Naive thymus-derived CD8-positive, alpha-beta T cell (primary cell): ENCODE results near the gene TCF7L1. TPM values are rescaled to one million over a fixed set of nuclear protein-coding genes. Genes with fewer than 3 reads are reported as not detected.
A peak's percentile ranks its signal among the peaks of the same experiment; 100 is the strongest.

Source experiments
- ATAC-seq, 2 donors: fragments of 150-1000 bp; cut with Tn5 transposase in 1 of 2; sonication (Bioruptor Pico), chemical (Tn5 transposase) in 1 of 2; 1 replicate in 1 of 2; 2 replicates in 1 of 2; pipeline ENCODE4 v1.10.0; 2021; ENCODE audit warnings: mild to moderate bottlenecking in 2 of 2, moderate library complexity in 2 of 2
- POLR2A ChIA-PET: fragments of 350-600 bp; sonication (Branson Sonifier 250); formaldehyde crosslinking; loops from one replicate; lab custom pipeline; 2021; ENCODE audit warnings: antibody characterized with exemption; lab: Charles Lee
- DNase-seq, 10 donors: peaks; one replicate each; pipeline versions ENCODE4 v3.0.0 to v3.0.0-alpha.2; 2020 to 2022
- H3K27ac Mint-ChIP-seq, 10 donors: one replicate each; pipeline ENCODE4 v1.8.0; 2020 to 2022; ENCODE audit warnings: mild to moderate bottlenecking in 10 of 10, mixed read lengths in 10 of 10, moderate library complexity in 4 of 10, inconsistent platforms in 1 of 10
- H3K27me3 Mint-ChIP-seq, 5 donors: one replicate each; pipeline ENCODE4 v1.8.0; 2021 to 2022; ENCODE audit warnings: mixed read lengths in 5 of 5
- H3K36me3 Mint-ChIP-seq, 3 donors: one replicate each; pipeline ENCODE4 v1.8.0; 2020 to 2022; ENCODE audit warnings: mixed read lengths in 3 of 3, mild to moderate bottlenecking in 2 of 3, inconsistent platforms in 1 of 3
- H3K4me1 Mint-ChIP-seq, 4 donors: one replicate each; pipeline ENCODE4 v1.8.0; 2021 to 2022; ENCODE audit warnings: mixed read lengths in 4 of 4
- H3K4me3 Mint-ChIP-seq, 10 donors: one replicate each; pipeline ENCODE4 v1.8.0; 2020 to 2022; ENCODE audit warnings: mild to moderate bottlenecking in 10 of 10, mixed read lengths in 10 of 10, moderate library complexity in 6 of 10, inconsistent platforms in 1 of 10
- H3K9me3 Mint-ChIP-seq, 9 donors: one replicate each; pipeline ENCODE4 v1.8.0; 2020 to 2022; ENCODE audit warnings: mixed read lengths in 9 of 9, mild to moderate bottlenecking in 3 of 9, inconsistent platforms in 1 of 9, moderate library complexity in 1 of 9
- polyA plus RNA-seq, 3 donors: library from polyadenylated mRNA; unstranded; fragments of 300-500 nt; fragmentation: Illumina TruSeq; gene quantifications; one replicate each; pipeline ENCODE4 v1.2.3, GENCODE V29; 2021
- total RNA-seq, 8 experiments: library from RNA in 2 of 8; stranded (reverse) in 2 of 8; gene quantifications; one replicate each; pipeline ENCODE4 v1.2.3 and lab custom pipeline; 2021 to 2026

Gene TCF7L1
- total and polyA plus RNA-seq, 5 experiments from 2014 or later = 0.08 to 0.09 TPM; not detected in 3

DNA sequence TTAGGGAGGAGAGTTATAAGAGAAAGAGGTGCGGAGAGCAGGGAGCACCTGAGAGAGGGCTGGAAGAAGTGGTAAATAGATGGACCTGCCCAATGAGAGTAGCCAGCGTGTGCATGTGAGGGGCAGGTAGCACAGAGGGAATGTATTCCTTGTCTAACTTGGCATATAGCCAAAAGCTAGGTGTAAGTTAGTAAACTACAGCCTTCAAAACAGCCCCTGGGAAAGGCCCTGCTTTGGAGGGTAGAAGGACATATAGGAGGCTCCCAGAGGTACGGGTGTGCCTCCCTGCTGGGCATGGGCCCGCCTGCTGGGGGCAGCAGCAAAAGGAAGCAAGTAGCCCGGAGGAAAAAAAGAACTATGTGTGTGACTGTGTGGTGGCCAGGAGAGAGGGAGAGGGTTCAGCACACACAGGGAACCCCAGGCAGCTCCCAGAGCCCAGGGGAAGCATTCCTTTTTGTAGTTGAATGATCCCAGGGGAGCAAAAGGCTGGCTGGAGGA, 48.0 kb downstream of the TCF7L1 start:
- Mint-ChIP-seq H3K27ac (peak overlapping the region in 1 of 10 donors; percentile 51), H3K9me3 (no peaks in the 10 kb centered on the region), H3K27me3 (peaks cover 0 to 9% (median 0%) of the 10 kb centered on the region in 5 donors), H3K36me3 (no peaks in the 10 kb centered on the region), H3K4me1 (peaks cover 0 to 6% (median under 1%) of the 10 kb centered on the region in 4 donors), H3K4me3 (no peak overlapping the region)
- POLR2A ChIA-PET = no interaction called here
- ATAC-seq = no peak
- no peak for DNase-seq

DNA sequence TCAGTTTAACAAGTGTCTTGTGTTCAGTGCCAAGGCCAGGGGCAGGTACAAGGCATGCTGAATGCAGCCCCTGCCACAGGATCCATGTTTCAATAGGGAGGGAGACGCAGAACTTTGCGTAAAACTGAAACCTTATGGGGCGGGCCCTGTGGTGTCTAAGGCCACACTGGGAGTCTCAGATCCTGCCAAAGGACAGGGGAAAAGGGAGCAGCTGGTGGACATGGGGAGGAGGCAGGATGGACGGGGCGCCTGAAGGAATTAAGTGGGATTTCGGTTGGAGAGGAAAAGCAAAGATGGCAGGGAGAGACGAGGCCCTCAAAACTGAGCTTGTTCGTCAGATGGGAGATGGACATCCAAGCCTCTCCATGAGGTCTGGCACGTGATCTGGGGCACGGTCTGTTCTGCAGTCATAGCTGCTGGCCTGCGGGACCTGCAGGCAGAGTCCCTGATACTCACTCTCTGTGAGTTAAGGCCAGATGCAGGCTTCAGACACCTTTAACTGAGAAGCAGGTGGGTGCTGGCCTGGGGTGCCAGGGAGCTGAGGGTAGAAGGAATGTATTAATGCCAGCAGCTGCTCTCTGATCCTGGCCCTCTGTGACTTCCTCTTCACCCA, 48.8 kb downstream of the TCF7L1 start:
- no peak for ATAC-seq
- POLR2A ChIA-PET = no interaction called here
- Mint-ChIP-seq H3K36me3 (no peaks in the 10 kb centered on the region), H3K4me3 (no peak overlapping the region), H3K27ac (no peak overlapping the region), H3K27me3 (peaks cover 0 to 9% (median 0%) of the 10 kb centered on the region in 5 donors), H3K9me3 (no peaks in the 10 kb centered on the region), H3K4me1 (peaks cover 0 to 6% (median under 1%) of the 10 kb centered on the region in 4 donors)
- DNase-seq = no peak

DNA sequence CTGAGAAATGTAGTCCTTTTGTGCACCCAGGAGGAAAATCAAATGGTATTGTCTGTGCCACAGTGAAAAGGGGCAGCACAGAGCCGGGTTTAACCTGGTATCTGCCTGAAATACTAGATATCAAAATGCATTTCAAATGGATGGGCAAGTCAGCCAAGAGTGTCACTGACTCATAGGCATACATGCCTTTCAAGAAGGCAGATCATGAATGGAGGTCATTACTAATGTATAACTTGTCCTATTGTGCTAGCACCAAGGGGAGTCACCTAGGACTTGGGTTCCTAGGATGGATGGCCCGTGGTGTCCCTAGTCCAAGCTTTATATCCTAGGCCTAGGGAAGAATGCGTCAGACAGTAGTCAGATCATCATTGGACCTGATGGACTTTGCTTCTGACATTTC, 49.9 kb downstream of the TCF7L1 start:
- H3K36me3 Mint-ChIP-seq = no peaks in the 10 kb centered on the region
- no peaks in the 10 kb centered on the region for H3K9me3 Mint-ChIP-seq
- no peak overlapping the region for H3K27ac Mint-ChIP-seq
- peaks cover 0 to 9% (median 0%) of the 10 kb centered on the region in 5 donors for H3K27me3 Mint-ChIP-seq
- ATAC-seq (no peak), DNase-seq (no peak)
- POLR2A ChIA-PET = no interaction called here
- no peak overlapping the region for H3K4me3 Mint-ChIP-seq
- peaks cover 0 to 4% (median under 1%) of the 10 kb centered on the region in 4 donors for H3K4me1 Mint-ChIP-seq

DNA sequence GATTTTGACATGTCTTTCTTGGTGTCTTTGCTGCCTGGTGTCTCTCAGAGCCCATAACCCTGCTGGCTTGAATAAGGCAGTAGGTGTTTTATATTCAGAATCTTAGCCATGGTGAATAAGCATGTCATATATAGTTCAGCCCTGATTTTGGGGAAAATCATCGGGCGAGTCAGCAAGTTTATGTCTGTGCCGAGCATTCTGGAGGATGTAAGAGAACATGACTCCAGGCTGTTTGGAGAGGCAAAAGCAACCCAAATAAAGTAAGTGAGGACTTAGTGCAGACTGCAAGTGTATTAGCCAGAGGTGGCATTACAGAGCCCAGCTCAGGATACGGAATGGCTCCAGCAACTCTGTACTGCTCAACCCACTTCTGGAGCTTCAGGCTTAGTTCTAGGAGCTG, 50.3 kb downstream of the TCF7L1 start:
- no peaks in the 10 kb centered on the region for H3K36me3 Mint-ChIP-seq
- POLR2A ChIA-PET = no interaction called here
- H3K27ac Mint-ChIP-seq = no peak overlapping the region
- H3K4me3 Mint-ChIP-seq = no peak overlapping the region
- no peaks in the 10 kb centered on the region for H3K9me3 Mint-ChIP-seq
- H3K27me3 Mint-ChIP-seq = peaks cover 0 to 9% (median 0%) of the 10 kb centered on the region in 5 donors
- DNase-seq (no peak), ATAC-seq (no peak)
- H3K4me1 Mint-ChIP-seq = peaks cover 0 to 4% (median under 1%) of the 10 kb centered on the region in 4 donors

DNA sequence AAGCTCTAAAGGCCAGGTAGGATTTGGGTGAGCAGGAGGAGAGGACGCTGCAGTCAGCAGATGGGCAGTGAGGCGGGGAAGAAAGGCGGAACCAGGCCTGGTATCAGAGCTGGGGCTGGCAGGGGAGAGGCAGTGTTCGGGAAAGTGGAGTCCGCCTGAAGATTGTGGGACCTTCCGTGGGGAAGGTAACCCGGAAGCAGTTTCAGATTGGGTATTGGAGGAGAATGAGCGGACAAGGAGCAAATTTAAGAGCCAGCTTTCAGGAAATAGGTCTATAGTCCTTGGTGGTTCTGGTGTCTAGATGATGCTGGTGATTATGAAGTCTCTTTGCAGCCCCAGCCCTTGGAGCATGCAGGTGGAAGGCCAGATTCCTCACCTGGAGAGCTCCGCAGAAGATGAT, 51.0 kb downstream of the TCF7L1 start:
- peak overlapping the region in 1 of 10 donors; percentile 7 for H3K27ac Mint-ChIP-seq
- H3K9me3 Mint-ChIP-seq = no peaks in the 10 kb centered on the region
- POLR2A ChIA-PET = no interaction called here
- peaks cover 0 to 4% (median under 1%) of the 10 kb centered on the region in 4 donors for H3K4me1 Mint-ChIP-seq
- ATAC-seq = no peak
- H3K27me3 Mint-ChIP-seq = peaks cover 0 to 10% (median 0%) of the 10 kb centered on the region in 5 donors
- no peak overlapping the region for H3K4me3 Mint-ChIP-seq
- no peaks in the 10 kb centered on the region for H3K36me3 Mint-ChIP-seq
- DNase-seq = no peak

DNA sequence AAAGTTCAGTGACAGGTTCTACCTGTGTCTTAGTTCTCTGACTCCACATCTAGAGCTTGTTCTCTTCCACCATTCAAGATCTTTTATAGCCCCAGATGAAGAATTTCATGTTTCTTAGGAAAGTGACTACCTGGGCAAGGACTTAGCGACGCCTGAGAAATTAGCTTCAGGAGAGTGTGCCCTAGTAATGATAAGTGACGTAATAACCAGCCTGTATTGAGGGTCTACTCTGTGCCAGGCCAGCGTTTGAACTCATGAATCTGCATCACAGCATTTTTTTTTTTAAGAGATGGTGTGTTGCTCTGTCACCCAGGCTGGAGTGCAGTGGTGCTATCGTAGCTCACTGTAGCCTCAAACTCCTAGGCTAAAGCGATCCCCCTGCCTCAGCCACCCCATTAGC, 51.8 kb downstream of the TCF7L1 start:
- H3K4me3 Mint-ChIP-seq = no peak overlapping the region
- H3K36me3 Mint-ChIP-seq = no peaks in the 10 kb centered on the region
- POLR2A ChIA-PET = no interaction called here
- H3K9me3 Mint-ChIP-seq = no peaks in the 10 kb centered on the region
- peaks cover 0 to 13% (median 3%) of the 10 kb centered on the region in 5 donors for H3K27me3 Mint-ChIP-seq
- peaks cover 0 to 4% (median under 1%) of the 10 kb centered on the region in 4 donors for H3K4me1 Mint-ChIP-seq
- DNase-seq = no peak
- H3K27ac Mint-ChIP-seq = no peak overlapping the region
- ATAC-seq = no peak

DNA sequence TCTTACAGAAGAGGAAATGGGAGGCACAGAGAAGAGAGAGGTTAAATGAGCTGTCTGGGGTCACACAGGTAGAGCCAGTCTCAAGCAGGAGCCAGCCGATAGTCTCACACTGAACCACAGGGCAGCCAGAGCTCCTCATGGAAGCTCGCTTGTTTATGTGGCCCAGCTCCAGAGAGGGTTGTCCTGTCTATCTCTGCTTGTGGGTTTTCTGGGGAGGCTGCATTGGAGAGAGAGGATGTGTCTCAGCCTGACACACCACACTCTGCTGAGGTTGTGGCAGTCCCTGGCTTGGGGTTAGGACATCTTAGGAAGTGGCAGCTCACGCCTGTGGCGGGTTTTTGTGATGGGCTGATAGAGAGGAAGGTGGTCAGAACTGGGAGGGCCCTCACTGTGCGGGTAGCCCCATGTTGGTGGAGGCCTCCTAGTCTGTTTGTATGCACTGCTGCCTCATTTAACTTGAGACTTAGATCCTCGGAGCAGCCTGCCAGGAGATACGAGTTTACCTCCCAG, 52.3 kb downstream of the TCF7L1 start:
- Mint-ChIP-seq H3K36me3 (no peaks in the 10 kb centered on the region), H3K27ac (no peak overlapping the region), H3K4me1 (peaks cover 0 to 4% (median 1%) of the 10 kb centered on the region in 4 donors), H3K27me3 (peaks cover 0 to 18% (median 8%) of the 10 kb centered on the region in 5 donors), H3K9me3 (no peaks in the 10 kb centered on the region), H3K4me3 (no peak overlapping the region)
- ATAC-seq (no peak), DNase-seq (no peak)
- POLR2A ChIA-PET = no interaction called here

DNA sequence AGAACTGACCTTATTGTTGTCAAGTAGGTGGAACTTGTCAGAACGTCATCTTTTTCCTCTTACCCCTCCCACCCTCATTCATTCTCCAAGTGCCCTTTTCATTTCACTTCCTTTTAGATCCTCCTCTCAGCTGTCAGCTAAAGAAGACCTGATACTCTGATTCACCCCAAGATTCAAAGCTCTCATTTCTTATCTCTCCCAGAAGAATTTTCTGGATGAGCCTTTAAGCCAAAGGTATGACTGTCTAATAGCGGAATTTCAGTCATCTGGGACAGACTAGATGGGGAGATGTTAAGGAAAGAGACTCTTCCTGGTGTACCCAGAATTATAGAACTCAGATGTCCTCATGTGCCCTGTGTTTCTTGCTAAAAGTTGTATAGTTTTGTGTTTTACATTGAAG, 53.9 kb downstream of the TCF7L1 start:
- no peak for ATAC-seq
- DNase-seq = no peak
- peaks cover 0 to 12% (median 9%) of the 10 kb centered on the region in 5 donors for H3K27me3 Mint-ChIP-seq
- H3K27ac Mint-ChIP-seq = no peak overlapping the region
- no peaks in the 10 kb centered on the region for H3K9me3 Mint-ChIP-seq
- no peaks in the 10 kb centered on the region for H3K36me3 Mint-ChIP-seq
- POLR2A ChIA-PET = no interaction called here
- H3K4me3 Mint-ChIP-seq = no peak overlapping the region
- H3K4me1 Mint-ChIP-seq = peaks cover 0 to 4% (median 1%) of the 10 kb centered on the region in 4 donors

DNA sequence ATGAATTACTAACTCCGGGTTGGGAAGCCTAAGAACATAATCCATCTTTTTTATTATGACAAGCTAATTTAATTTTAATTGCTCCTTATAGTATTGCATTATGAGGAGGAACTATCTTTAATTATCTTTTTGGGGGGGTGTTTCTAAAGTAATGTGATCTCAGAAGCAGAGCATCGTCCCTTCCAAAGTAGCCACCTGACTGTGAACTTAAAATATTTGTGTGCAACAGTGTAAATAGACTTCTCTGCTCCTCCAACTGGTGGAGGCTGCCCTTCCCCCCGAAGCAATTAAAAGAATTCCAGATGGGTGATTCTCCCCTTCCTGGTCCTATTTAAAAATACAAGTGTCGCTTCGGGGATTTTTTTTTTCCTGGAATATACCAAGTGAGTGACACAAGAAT, 55.7 kb downstream of the TCF7L1 start:
- H3K27me3 Mint-ChIP-seq = peaks cover 0 to 16% (median 13%) of the 10 kb centered on the region in 5 donors
- DNase-seq (no peak), ATAC-seq (no peak)
- POLR2A ChIA-PET = no interaction called here
- no peaks in the 10 kb centered on the region for H3K36me3 Mint-ChIP-seq
- no peaks in the 10 kb centered on the region for H3K9me3 Mint-ChIP-seq
- H3K4me3 Mint-ChIP-seq = no peak overlapping the region
- peaks cover 0 to 4% (median 1%) of the 10 kb centered on the region in 4 donors for H3K4me1 Mint-ChIP-seq
- peak overlapping the region in 1 of 10 donors; percentile 63 for H3K27ac Mint-ChIP-seq

DNA sequence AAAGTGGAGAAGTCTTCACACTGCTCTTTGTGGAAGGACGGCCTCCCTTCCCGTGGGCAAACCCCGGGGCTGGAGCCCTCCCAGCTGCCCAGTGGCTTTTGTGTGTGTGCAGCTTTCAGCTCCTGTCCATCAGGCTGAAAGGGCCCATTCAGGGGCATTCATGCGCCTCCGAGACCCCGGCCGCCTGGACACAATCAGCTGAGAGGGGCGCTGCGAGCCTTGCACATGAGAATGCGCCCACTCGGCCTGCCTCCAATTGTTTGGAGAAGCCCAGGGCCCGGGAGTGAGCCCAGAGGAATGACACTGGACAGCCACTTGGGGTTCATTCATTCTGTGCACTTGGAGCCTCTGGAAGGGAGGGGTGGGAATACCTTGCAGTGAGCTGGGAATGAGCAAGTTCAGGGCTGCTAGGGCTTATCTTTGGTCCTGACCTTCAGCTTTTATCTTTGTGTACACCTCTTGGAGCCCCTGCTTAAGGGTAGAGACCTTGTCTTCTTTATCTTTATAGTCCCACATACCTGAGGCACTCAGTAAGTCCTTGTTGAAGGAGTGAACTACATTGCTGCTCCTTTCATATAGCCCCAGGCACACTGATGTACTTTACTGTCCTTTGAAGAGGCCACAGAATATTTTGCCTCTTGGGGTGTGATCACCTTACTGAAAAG, 56.5 kb downstream of the TCF7L1 start:
- H3K27ac Mint-ChIP-seq = no peak overlapping the region
- POLR2A ChIA-PET = no interaction called here
- ATAC-seq (no peak), DNase-seq (no peak)
- H3K27me3 Mint-ChIP-seq = peaks cover 0 to 19% (median 14%) of the 10 kb centered on the region in 5 donors
- no peaks in the 10 kb centered on the region for H3K36me3 Mint-ChIP-seq
- no peak overlapping the region for H3K4me3 Mint-ChIP-seq
- no peaks in the 10 kb centered on the region for H3K9me3 Mint-ChIP-seq
- peaks cover 0 to 4% (median 1%) of the 10 kb centered on the region in 4 donors for H3K4me1 Mint-ChIP-seq

DNA sequence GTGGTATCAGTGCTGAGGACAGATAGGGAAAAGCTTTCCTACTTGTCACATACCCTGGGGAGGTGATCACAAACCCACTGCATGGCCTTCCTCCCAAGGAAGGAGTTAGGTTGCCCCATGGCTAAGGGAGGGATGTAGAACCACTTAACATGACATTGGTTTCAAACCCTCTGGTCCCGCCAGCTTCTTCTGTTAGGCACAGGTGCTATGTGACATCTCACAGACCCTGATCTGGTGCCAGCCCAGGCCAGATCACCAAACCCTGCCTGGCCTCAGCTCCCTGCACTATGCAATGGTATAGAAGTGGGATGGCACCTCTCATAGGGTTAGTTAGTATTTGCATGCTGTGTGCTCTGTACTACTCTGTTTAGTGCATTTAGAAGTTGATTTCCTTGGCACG, 58.0 kb downstream of the TCF7L1 start:
- H3K27ac Mint-ChIP-seq = no peak overlapping the region
- no peaks in the 10 kb centered on the region for H3K36me3 Mint-ChIP-seq
- H3K4me3 Mint-ChIP-seq = no peak overlapping the region
- no peaks in the 10 kb centered on the region for H3K9me3 Mint-ChIP-seq
- peaks cover 0 to 19% (median 14%) of the 10 kb centered on the region in 5 donors for H3K27me3 Mint-ChIP-seq
- DNase-seq (no peak), ATAC-seq (no peak)
- H3K4me1 Mint-ChIP-seq = peaks cover 0 to 2% (median 0%) of the 10 kb centered on the region in 4 donors
- POLR2A ChIA-PET = no interaction called here

DNA sequence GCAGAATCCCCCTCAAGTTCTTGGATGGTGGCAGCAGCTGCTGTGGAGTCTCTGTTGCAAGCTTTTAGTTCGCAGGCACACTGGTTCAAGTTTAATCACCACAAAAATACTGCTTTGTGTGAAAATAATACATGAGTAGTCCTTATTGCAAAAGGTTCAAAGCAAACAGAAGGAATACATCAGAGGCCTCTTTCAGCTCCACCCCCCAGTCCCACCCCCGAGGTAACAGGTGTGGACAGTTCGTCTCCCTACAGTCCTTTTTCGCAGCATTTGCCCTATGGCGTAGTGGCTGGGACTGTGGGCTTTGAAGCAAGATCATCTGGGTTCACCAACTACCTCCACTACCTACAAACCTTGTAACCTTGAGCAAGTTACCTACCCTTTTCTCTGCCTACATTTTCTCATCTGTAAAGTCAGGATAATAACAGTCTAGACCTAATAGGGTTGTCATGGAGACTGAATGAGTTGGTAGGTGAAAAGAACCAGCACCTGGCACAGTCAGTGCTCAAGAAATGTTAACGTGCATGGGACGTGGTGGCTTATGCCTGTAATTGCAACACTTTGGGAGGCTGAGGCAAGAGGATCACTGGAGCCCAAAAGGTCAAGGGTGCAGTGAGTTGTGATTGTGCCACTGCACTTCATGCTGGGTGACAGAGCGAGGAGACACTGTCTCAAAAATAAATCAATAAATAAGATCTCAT, 61.7 kb downstream of the TCF7L1 start:
- Mint-ChIP-seq H3K4me3 (no peak overlapping the region), H3K27ac (no peak overlapping the region), H3K4me1 (peaks cover 0 to 2% (median 0%) of the 10 kb centered on the region in 4 donors), H3K27me3 (peaks cover 0 to 17% (median 10%) of the 10 kb centered on the region in 5 donors), H3K9me3 (no peaks in the 10 kb centered on the region), H3K36me3 (no peaks in the 10 kb centered on the region)
- POLR2A ChIA-PET = no interaction called here
- ATAC-seq (no peak), DNase-seq (no peak)

DNA sequence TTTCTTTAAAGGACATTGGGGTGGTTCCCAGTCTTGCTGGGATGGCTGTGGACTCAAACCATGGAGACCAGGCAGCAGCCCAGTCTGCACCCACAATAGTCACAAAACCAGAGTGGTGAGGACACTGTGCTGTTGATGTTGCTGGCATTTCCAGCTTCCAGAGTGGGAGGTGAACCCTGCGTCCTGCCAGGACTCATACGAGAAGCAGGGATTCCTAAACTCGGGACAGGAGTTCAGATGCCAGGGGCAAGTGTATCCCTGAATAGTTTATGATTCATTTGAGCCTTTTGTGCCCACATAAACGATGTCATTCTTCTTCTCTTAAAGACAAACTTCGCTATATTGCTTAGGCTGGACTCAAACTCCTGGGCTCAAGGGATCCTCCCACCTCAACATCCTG, 62.8 kb downstream of the TCF7L1 start:
- ATAC-seq (no peak), DNase-seq (no peak)
- POLR2A ChIA-PET = no interaction called here
- Mint-ChIP-seq H3K27ac (no peak overlapping the region), H3K4me1 (no peaks in the 10 kb centered on the region), H3K9me3 (no peaks in the 10 kb centered on the region), H3K4me3 (no peak overlapping the region), H3K27me3 (peaks cover 0 to 15% (median 6%) of the 10 kb centered on the region in 5 donors), H3K36me3 (no peaks in the 10 kb centered on the region)
